GM21526 (cell line): ENCODE measurements around the gene SPECC1.
"Not testable (repeated sequence)": the region's sequence is repeated elsewhere in the genome, so short reads cannot be mapped to it uniquely, and the experiment has no call there.

Experiments
- ATAC-seq: cut with Tn5 transposase; IDR thresholded peaks from one replicate; pipeline ENCODE4 v1.9.1; 2021; ENCODE audit warnings: moderate library complexity; ENCODE audit not compliant: unreplicated experiment, low FRiP score

SPECC1 gene

DNA sequence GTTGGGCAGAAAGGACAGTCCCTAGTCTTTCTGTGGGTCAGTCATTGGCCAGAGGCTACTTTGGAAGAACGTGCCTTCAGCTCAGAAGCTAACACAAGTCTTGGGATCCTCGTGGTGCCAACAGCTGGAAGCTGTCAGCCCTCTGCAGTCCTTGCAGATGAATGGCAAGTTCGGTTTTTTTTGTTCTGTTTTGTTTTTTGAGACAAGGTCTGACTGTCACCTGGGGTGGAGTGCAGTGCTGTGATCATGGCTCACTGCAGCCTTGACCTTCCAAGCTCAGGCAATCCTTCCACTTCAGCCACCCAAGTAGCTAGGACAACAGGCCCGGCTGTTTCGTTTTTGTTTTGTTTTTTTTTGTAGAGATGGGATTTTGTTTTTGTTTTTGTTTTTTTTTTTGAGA is 149.4 kb downstream of the SPECC1 start:
- ATAC-seq: no peak

DNA sequence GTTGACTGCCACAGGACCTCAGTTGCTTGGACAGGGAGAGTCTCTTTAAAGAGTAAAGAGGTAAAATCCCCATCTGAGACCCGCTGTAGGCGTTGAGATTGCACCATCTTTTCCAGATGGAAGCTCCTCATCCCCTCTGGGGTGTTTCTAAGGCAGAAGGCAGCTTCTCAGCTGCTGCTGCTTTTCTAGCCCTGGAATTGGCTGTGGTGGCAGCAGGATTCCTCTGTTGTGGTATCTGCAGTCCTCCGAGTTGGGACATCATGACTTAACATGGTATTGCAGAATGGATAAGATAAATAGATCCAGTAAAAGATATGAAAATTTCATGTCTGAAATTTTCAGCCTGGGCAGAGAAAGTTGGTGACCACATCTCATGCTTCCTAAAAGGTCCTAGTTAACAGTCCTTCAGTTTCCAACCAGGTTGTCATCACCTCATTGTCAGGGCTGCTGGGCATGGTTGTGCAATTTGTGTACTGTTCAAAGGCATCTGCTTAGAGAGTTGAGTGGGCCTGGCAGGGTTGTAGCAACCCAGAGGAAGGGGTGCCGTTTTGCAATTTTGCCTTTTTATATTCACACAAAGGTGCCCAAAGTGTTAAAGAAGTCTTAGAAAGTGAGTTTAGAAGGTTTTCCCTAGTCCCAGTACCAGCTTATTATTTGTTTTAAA is 150.4 kb downstream of the SPECC1 start:
- no peak for ATAC-seq

- not testable (repeated sequence) for ATAC-seq
Measured at GRCh38 chr17:20165516-20165915, 156.4 kb downstream of the SPECC1 start.

DNA sequence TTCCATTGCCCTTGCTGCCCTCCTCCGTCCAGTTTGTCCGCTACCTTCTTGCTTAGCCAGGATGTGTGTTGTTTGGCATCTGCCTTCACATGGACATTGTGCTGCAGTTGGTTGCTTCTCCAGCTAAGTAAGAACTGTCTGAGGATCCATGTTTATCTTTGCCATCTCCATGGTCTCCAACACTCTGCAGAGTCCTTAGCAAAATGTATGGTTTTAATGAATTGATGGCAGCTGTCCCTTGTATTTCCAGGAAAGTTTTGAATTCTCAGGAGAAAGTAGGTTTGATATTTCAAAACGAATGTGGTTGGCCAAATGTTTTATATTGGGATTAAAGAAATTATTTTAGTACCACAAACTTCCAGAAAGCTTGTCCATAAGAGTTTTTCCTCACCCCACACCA is 160.9 kb downstream of the SPECC1 start:
- ATAC-seq: no peak

DNA sequence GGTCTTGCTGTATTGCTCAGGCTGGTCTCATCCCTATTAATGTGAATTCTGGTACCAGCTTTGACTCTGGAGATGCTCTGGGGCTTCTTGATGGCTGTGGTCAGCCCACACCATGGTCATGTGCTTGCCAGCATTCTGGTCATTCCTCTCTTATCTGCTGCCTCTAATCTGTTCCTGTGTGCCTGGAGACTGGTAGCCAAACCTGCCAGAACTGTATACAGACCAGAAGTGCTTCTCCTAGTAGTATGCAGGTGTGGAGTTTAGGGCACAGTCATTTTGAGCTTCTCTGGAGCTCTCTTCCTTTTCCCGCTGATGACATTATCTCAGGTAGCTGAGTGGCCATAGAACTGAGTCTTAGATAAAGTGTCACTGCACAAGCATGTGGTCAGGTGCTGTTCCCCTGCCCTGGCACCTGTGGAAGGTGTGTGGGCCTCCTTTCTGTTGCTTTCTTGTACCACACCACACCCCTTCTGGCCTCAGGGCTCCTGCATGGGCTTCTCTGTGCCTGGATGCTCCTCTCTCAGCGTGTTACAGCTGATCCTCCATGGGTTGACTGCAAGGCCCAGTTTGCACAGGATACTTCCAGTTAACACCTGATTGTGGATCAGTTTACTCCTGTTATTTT is 162.7 kb downstream of the SPECC1 start:
- no peak for ATAC-seq

- no peak for ATAC-seq
Measured at GRCh38 chr17:20172376-20172775, 163.2 kb downstream of the SPECC1 start.

DNA sequence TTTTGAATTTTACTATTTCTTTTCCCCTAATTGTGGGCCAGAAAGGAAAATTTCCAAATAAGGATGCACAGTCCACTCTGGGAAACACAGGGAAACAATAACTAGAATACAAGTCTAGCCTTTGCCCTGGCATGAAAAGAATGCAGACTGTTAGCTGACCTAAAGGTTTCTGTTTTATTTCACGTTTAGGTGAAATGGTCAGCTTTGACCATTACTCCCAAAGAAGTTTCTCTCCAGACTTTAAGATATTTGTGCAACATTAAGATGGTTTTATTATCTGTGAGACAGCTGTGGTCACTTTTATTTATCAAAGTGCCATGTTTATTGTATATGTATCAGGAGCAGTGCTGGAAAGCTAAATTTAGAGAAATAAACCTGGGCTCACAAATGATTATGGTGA is 163.9 kb downstream of the SPECC1 start:
- ATAC-seq: no peak

DNA sequence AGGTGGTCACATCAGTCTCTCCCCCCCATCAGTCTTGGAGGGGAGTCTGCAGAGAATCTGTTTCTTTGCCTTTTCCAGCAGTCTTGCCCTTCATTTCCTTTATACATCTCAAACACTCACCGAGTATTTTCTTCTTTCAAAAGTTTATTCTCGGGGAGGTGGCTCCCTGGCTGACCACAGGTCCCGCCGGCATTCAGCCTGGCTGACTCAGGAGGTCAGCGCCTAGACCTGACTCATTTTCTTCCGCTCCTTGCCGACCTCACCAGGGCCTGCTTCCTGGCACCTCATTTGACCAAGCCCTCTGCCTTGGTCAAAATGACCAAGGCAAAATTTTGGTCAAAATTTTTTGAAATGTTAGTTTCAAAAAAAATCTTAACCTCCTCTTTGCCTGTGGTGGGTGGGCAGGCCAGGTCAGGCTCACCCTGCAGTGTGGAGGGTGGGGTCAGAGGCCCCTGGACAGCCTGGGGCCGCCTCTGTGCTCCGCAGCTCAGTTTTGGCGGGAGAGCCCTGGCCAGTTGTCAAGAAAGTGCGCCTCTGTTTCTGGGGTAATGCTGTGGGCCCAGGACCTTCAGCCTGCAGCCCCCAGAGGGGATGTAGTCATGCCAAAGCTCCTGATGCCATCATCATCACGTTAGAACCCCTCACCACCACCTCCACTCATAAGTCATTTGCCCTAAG is 165.6 kb downstream of the SPECC1 start:
- no peak for ATAC-seq

DNA sequence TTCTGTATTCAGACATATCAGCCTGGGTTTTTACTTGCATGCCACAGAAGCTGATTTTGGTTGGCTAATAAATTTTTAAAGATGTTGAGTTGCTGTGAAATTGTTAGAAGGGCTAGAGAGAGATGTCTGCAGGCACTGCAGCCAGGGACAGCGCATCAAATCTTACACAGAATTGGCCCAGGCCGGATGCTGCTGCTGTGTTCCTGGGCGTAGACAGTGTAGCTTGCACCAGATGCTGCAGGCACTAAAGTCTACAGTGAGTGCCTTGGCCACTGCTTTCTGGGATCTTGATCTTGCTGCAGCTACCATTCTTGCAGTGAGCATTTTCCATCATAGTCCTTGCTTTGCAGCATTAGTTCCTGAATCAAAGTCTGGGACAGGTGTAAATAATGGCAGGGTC is 169.9 kb downstream of the SPECC1 start:
- ATAC-seq: no peak

GRCh38 chr17:20180661-20181060 is 171.5 kb downstream of the SPECC1 start:
- ATAC-seq: no peak

- no peak for ATAC-seq
Measured at GRCh38 chr17:20184181-20184580, 175.0 kb downstream of the SPECC1 start.

- ATAC-seq: no peak
Measured at GRCh38 chr17:20184977-20185619, 175.9 kb downstream of the SPECC1 start.

- no peak for ATAC-seq
Measured at GRCh38 chr17:20187049-20187448, 177.9 kb downstream of the SPECC1 start.

DNA sequence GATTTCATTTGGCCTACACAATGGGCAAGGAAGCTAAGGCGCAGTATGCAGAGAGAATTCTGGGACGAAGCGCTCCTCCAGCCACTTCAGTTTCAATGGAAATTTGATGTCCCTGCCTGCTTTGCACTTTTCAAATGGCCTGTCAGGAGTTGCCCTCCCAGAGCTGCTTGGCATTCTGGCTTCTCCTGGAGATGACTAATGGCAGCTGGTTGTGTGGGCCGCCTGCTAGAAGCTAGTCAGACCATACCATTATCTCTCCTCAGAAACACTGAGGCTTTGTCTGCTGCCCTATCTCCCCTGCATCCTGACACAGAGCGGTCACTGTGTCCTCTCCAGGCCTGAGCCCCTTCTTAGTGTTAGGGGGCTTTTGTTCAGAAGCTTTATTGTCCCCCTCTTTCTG is 180.1 kb downstream of the SPECC1 start:
- ATAC-seq: no peak

DNA sequence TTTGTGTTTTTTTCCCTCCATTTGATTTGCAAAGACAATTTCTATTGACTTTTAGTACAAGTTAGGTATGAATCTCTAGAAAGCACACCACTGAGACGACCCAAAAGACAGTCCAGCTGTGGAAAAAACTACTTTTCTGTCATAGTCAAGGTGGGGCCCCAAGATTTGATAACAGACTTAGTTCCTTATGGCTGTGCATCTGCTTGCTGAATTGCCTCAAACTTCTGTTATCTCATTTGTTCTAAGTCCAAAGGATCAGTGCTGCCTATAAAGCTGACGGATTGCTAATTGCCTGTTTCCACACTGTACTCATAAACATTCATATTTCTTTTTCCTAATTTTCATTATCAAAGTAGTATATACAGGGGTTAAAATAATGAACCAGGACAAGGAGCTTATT is 180.8 kb downstream of the SPECC1 start:
- no peak for ATAC-seq

- ATAC-seq: no peak
Measured at GRCh38 chr17:20190605-20191004, 181.4 kb downstream of the SPECC1 start.

DNA sequence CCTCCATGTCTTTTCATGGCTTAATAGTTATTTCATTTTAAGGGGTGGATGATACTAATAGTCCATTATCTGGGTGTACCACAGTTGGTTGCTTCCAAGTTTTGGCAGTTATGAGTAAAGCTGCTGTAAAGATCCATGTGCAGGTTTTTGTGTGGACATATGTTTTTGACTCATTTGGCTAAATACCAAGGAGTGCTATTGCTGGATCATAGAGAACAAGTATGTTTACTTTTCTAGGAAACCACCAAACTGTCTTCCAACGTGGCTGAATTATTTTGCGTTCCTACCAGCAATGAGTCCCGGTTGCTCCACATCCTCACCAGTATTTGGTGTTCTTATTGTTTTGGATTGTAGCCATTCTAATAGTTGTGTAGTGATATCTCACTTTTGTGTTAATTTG is 181.9 kb downstream of the SPECC1 start:
- ATAC-seq: no peak

DNA sequence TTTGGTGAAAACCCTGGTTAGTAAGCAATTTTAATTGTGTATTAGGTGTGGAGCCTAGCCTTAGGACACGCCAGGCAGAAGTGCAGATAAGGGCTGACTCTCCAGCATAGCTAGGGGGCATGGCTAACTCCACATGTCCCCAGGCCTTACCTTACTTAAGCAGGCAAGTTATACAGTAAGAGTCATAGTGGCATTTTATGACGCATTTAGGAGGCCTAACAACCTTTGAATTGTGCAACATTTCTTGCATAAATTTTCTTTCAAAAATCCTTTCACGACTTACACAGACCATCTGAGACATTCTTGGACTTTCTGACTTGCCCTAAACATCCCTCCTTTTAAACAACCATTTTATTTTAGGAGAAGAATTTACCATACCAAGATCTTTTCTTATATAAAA is 187.1 kb downstream of the SPECC1 start:
- not testable (repeated sequence) for ATAC-seq

DNA sequence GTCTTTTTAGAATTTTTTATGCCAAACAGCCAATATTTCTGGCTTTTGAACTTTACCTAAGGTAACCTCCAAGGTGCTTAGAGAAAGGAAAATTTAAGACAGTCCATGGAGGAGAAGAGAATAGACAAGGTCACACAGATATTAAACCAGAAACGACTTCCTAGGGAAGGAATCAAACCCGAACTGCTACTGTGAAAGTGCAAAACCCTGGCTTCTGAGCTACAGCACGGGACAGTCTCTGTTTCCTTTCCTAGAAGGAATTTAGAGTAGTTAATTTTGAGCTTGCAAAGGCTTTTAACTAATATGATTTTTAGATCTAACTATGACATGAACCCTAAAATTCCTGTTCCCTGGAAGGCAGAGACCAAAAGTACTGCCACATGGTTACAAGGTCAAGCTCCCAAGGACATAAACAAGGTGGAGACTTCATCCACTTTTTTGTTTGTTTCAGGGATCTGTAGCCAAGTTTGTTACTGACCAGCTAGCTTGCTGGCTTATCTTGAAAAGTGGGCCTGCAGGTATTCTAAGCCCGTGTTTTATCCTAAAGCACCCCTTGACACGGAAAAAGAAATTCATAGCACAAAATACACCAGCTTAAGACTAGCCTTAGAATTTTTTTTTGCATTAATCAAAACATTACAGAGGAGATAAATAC is 188.2 kb downstream of the SPECC1 start:
- no peak for ATAC-seq

- ATAC-seq: no peak
Measured at GRCh38 chr17:20200016-20200795, 191.0 kb downstream of the SPECC1 start.
